Neural crest cell (in vitro differentiated cells): ENCODE results near the gene NIPBL. TPM values are rescaled to one million over a fixed set of nuclear protein-coding genes. Genes with fewer than 3 reads are reported as not detected.

Experiments
- DNase-seq: peaks from one replicate; pipeline ENCODE4 v3.0.0; 2021; ENCODE audit warnings: low read depth, mixed read lengths, low spot score
- H3K27ac Mint-ChIP-seq: one replicate; pipeline ENCODE4 v1.8.0; 2021; ENCODE audit warnings: mild to moderate bottlenecking, mixed read lengths; ENCODE audit not compliant: unreplicated experiment
- H3K27me3 Mint-ChIP-seq: 2 replicates; pipeline ENCODE4 v1.8.0; 2021; ENCODE audit warnings: low read depth, mild to moderate bottlenecking, mixed read lengths
- H3K36me3 Mint-ChIP-seq: 2 replicates; pipeline ENCODE4 v1.8.0; 2021; ENCODE audit warnings: low read depth, mild to moderate bottlenecking, mixed read lengths
- H3K4me1 Mint-ChIP-seq: 2 replicates; pipeline ENCODE4 v1.8.0; 2021; ENCODE audit warnings: mixed read lengths
- H3K4me3 Mint-ChIP-seq: one replicate; pipeline ENCODE4 v1.8.0; 2021; ENCODE audit warnings: mild to moderate bottlenecking, mixed read lengths
- H3K9me3 Mint-ChIP-seq: 2 replicates; pipeline ENCODE4 v1.8.0; 2021; ENCODE audit warnings: mixed read lengths
- total RNA-seq: library from RNA; stranded (reverse); gene quantifications from 2 replicates; pipeline ENCODE4 v1.2.1, GENCODE V29; 2021
- TF ChIP-seq, protein P1 (sequence below): fragments of 200-600 bp; sonication (generic); conservative IDR thresholded peaks from 2 replicates; pipeline ENCODE4 v1.5.0; 2021; ENCODE audit warnings: antibody characterized with exemption, mild to moderate bottlenecking

Gene NIPBL
- total RNA-seq, 1 donor from 2014 or later = 66.3 TPM

- no peaks in the 10 kb centered on the region for H3K9me3 Mint-ChIP-seq
- H3K36me3 Mint-ChIP-seq = peaks cover 11% of the 10 kb centered on the region
- no peak overlapping the region for H3K27ac Mint-ChIP-seq
- DNase-seq = no peak
- no peaks in the 10 kb centered on the region for H3K4me1 Mint-ChIP-seq
- H3K4me3 Mint-ChIP-seq = no peak overlapping the region
- no peaks in the 10 kb centered on the region for H3K27me3 Mint-ChIP-seq
- TF ChIP-seq, protein P1, sequence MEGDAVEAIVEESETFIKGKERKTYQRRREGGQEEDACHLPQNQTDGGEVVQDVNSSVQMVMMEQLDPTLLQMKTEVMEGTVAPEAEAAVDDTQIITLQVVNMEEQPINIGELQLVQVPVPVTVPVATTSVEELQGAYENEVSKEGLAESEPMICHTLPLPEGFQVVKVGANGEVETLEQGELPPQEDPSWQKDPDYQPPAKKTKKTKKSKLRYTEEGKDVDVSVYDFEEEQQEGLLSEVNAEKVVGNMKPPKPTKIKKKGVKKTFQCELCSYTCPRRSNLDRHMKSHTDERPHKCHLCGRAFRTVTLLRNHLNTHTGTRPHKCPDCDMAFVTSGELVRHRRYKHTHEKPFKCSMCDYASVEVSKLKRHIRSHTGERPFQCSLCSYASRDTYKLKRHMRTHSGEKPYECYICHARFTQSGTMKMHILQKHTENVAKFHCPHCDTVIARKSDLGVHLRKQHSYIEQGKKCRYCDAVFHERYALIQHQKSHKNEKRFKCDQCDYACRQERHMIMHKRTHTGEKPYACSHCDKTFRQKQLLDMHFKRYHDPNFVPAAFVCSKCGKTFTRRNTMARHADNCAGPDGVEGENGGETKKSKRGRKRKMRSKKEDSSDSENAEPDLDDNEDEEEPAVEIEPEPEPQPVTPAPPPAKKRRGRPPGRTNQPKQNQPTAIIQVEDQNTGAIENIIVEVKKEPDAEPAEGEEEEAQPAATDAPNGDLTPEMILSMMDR = no peak
Measured at GRCh38 chr5:37047947-37048346, 171.4 kb downstream of the NIPBL start.

GRCh38 chr5:37054391-37054790, 177.8 kb downstream of the NIPBL start:
- H3K36me3 Mint-ChIP-seq = peaks cover 15% of the 10 kb centered on the region
- H3K9me3 Mint-ChIP-seq = no peaks in the 10 kb centered on the region
- H3K27ac Mint-ChIP-seq = peak overlapping the region; percentile 0
- H3K27me3 Mint-ChIP-seq = no peaks in the 10 kb centered on the region
- DNase-seq = no peak
- TF ChIP-seq, protein P1 = no peak
- H3K4me3 Mint-ChIP-seq = no peak overlapping the region
- peaks cover 9% of the 10 kb centered on the region for H3K4me1 Mint-ChIP-seq

DNA sequence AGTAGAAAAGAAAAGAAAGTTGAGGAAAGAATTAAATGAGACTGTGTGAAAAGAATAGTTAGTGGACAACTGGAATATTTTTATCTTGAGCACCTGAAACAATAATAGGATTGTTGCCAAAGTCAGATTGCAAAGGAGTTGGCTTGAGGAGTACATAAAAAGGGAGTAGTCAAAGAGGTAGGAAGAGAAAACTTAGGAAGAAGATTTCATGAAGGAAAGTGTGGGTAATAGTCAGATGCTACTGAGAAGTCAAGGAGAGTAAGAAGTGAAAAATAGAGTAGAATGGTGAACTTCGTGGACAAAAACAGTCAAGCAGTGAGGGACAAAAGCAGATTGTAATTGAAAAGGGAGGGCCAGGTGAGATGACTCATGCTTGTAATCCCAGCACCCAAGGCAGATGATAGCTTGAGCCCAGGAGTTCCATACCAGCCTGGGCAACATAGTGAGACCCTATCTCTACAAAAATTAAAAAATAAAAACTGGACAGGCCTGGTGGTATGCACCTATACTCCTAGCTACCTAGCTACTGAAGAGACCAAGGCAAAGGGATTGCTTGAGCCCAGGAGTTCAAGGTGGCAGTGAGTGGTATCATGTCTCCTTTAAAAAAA, 178.9 kb downstream of the NIPBL start:
- Mint-ChIP-seq H3K36me3 (peaks cover 14% of the 10 kb centered on the region), H3K27me3 (no peaks in the 10 kb centered on the region), H3K27ac (no peak overlapping the region), H3K4me3 (no peak overlapping the region), H3K9me3 (no peaks in the 10 kb centered on the region), H3K4me1 (peaks cover 9% of the 10 kb centered on the region)
- TF ChIP-seq, protein P1 = no peak
- no peak for DNase-seq

DNA sequence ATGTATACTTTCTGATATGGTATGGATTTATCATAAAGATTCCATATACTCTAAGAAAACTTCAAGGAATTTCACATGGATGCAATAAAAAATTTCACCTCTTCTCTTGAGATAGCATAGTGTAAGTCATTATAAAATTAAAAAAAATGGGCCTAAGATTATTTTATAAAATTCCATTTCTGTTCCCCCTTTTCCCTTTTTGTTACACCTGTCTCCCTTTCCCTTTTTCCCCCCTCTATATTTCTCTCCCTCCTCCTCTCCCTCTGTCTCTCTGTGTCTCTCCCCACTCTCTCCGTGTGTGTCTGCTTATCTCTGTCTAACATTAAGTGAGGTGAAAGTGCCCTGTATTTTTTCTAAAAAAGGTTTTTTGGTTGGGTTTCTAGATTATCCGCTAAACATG, 180.2 kb downstream of the NIPBL start:
- H3K9me3 Mint-ChIP-seq = no peaks in the 10 kb centered on the region
- H3K36me3 Mint-ChIP-seq = peaks cover 12% of the 10 kb centered on the region
- H3K27ac Mint-ChIP-seq = no peak overlapping the region

DNA sequence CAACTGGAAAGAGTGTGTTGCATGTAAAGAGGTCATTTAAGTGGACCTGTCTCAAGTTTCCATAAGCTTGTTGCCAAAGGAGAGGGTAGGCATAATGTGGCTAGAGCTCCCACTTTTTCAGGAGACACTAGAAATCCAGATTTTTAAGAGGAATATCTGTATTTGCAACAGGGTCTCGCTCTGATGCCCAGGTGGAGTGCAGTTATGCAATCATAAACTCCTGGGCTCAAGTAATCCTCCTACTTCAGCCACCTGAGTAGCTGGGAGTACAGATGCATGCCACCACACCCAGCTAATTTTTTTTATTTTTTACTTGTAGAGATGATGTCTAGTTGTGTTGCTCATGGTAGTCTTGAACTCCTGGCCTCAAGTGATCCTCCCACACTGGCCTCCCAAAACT, 183.5 kb downstream of the NIPBL start:
- Mint-ChIP-seq H3K4me3 (no peak overlapping the region), H3K36me3 (peaks cover 11% of the 10 kb centered on the region), H3K27ac (no peak overlapping the region), H3K9me3 (no peaks in the 10 kb centered on the region), H3K27me3 (no peaks in the 10 kb centered on the region), H3K4me1 (no peaks in the 10 kb centered on the region)
- no peak for DNase-seq
- TF ChIP-seq, protein P1 = no peak

More for the DNA sequence above, 180.2 kb downstream of the NIPBL start:
- no peak for DNase-seq
- Mint-ChIP-seq H3K4me3 (no peak overlapping the region), H3K27me3 (no peaks in the 10 kb centered on the region), H3K4me1 (peaks cover 9% of the 10 kb centered on the region)
- TF ChIP-seq, protein P1 = no peak
